ENCODE data around the gene PPP4C.
"Not testable (repeated sequence)": the region's sequence is repeated elsewhere in the genome, so short reads cannot be mapped to it uniquely, and the experiment has no call there.

DNA sequence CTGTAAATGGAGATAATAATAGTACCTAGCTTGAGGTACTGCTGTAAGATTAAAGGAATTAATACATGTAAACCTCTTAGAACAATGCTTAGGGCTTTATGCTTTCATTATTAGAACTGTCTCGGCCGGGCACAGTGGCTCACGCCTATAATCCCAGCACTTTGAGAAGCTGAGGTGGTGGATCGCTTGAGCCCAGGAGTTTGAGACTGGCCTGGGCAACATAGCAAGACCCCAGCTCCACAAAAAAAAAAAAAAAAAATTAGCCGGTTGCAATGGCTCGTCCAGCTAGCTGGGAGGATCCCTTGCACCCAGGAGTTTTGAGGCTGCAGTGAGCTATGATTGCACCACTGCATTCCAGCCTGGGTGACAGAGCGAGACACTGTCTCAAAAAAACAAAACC, 39.0 kb downstream of the PPP4C start:
- TF ChIP-seq, protein P1, sequence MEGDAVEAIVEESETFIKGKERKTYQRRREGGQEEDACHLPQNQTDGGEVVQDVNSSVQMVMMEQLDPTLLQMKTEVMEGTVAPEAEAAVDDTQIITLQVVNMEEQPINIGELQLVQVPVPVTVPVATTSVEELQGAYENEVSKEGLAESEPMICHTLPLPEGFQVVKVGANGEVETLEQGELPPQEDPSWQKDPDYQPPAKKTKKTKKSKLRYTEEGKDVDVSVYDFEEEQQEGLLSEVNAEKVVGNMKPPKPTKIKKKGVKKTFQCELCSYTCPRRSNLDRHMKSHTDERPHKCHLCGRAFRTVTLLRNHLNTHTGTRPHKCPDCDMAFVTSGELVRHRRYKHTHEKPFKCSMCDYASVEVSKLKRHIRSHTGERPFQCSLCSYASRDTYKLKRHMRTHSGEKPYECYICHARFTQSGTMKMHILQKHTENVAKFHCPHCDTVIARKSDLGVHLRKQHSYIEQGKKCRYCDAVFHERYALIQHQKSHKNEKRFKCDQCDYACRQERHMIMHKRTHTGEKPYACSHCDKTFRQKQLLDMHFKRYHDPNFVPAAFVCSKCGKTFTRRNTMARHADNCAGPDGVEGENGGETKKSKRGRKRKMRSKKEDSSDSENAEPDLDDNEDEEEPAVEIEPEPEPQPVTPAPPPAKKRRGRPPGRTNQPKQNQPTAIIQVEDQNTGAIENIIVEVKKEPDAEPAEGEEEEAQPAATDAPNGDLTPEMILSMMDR (IDR thresholded peaks at IDR 0.05), result not testable (repeated sequence)
- TF ChIP-seq POLR2A (IDR thresholded peaks at IDR 0.05), result not testable (repeated sequence)
